GM19397 (cell line): ENCODE measurements around the gene TMEM170B.
A peak's percentile ranks its signal among the peaks of the same experiment; 100 is the strongest.

ENCODE experiments used
- ATAC-seq: cut with Tn5 transposase; IDR thresholded peaks from one replicate; pipeline ENCODE4 v1.9.1; 2021; ENCODE audit warnings: mild to moderate bottlenecking, moderate library complexity; ENCODE audit not compliant: unreplicated experiment

The TMEM170B gene

DNA sequence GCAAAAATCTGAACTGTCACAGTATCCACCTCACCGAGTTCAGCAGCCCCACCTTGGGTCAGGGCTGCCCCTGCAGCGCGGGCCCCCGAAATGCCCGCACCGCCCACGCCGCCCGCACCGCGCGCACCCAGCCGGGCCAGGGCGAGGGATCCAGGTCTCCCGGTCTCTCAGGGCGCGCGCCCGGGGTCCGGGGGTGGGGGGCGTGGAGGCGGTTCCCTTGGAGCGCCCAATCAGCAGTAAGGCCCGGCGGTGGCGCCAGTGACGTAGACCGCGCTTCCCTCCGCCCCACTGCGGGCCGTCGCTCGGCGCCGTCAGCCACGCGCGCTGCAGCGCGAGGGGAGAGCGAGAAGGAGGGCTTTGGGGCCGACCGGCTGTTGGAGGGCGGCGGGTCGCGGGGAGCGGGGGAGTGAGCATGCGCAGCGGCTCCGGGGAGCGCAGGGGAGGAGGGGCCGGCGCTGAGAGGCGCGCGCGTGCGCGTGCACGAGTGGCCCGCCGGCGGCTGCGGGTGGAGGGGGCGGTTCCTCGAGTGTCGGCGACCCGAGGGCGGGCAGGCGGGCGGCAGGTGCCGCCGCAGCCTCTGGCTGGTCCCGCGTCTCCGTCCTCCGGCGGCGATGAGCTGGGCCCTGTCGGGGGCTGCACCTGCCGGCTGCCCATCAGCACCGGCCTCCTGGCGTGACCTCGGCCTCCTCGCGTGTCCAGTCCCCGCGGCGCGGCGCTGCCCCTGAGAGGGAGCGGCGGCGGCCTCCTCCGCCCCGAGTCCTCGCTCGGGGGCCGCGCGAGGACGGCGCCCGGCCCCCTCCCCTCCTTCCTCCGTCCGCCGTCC lies at the start of gene TMEM170B:
Gene TMEM170B, plus strand, starts transcription at position 521 of the 823 bp plus-strand sequence. CDS start 529 bp downstream, outside the sequence.
- ATAC-seq, result peak; percentile 94

GRCh38 chr6:11490996-11491395 lies 46.6 kb upstream of the TMEM170B start:
- ATAC-seq, result no peak

DNA sequence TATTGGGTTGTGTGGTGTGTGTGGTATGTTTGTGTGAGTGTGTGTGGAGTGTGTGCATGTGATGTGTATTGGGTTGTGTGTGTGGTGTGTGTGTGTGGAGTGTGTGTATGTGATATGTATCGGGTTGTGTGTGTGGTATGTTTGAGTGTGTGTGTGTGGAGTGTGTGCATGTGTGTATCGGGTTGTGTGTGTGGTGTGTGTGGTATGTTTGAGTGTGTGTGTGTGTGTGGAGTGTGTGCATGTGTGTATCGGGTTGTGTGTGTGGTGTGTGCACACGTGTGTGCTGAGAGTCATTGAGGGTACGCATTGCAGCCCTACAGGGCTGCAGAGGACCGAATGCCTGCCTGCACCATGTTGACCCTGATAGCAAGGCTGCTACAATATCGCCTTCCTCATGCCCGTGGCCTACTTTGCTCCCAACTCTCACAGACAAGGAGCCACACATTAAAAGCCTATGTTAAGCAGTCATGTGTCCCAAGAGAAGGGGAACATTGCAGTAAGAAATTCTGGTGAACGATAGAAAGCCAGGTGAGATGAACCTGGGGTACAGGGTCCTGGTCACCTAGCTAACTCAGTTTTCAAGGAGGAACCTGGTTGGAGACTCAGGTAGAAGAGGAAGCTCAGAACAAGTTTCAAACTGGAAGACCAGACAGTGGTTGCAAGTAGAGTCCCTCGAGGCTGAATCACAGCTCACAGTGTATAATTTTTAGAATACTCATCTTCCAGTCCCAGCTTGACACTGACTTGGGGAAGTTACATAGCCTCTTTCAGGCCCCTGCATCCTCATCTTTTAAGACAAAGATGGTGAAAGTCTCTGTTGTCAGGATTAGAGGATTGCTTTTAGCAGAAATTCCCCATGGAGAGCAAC lies 45.7 kb upstream of the TMEM170B start:
- no peak for ATAC-seq

DNA sequence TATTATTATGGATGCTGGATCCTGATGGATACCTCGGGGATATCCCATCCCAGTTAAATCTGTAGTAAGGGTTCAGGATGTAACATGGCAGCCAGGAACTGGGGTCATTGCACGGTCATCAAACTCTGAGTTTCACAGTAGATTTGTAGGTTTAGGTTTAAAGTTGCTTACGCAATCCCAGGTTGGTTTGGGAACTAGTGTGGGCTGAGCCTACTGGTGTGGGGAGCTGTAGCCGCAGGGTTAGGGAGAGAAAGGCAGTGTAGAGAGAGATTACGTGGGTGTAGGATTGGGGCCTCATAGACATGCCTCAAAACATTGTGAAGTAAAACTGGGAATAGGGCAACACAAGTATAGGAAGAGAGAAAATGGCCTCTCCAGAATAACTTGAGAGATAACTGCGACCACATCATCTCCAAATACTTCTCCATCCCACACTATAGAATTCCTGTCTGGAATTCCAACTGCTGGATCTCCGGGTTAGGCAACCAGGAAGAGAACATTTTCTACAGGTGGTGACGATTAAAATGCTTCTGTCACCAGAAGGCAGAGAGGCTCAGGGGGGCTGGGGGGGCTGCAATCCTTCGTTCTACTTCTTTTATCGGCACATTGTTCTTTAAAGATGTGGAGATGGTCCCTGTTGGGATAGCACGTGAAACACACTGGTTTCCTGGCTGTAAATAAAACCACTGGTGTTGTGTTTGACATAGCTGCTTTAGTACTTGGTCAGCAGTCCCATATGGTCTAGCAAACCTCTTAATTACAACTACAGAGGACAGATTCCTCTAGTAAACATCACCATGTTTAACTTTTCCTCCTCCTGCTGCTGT lies 44.9 kb upstream of the TMEM170B start:
- ATAC-seq, result no peak

GRCh38 chr6:11493974-11494373 lies 43.6 kb upstream of the TMEM170B start:
- no peak for ATAC-seq

- ATAC-seq, result no peak
Observed at GRCh38 chr6:11494786-11495564, 42.6 kb upstream of the TMEM170B start.

- no peak for ATAC-seq
Observed at GRCh38 chr6:11495565-11496145, 41.9 kb upstream of the TMEM170B start.

- ATAC-seq, result no peak
Observed at GRCh38 chr6:11496152-11497060, 41.1 kb upstream of the TMEM170B start.

DNA sequence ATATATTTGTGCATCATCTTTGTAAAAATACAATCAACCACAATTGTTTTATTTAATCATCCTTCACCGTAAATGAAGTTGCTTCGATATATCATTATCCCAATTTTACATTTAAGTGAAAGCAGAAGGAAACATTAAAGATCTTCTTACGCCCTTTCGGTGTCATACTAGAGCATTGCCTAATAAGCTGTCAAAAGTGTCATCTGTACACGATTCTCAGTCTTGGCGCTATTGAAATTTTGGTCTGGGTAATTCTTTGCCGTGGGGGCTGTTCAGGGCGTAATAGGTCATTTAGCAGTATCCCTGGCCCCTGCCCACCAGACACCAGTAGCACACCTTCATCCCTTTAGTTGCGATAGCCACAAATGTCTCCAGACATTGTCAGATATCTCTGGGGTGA lies 40.4 kb upstream of the TMEM170B start:
- no peak for ATAC-seq

DNA sequence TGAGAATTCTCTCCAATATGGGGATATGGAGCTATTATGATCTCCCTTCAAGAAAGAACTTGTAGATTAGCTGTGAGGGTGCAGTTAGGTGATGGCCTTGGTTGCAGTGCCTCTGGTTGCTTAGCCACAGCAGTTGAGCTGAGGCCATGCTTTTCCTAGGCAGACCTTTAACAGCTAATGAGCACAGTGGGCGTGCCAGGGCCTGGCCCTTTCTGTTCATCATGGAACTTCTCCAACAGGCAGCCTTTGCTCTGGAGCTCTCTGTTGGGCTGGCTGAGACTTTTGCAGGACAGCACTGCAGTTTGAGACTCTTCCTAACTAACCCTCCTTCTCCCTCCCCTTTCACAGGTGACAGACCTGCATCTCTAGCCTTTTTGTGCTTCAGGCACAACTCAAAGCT lies 39.7 kb upstream of the TMEM170B start:
- ATAC-seq, result no peak

DNA sequence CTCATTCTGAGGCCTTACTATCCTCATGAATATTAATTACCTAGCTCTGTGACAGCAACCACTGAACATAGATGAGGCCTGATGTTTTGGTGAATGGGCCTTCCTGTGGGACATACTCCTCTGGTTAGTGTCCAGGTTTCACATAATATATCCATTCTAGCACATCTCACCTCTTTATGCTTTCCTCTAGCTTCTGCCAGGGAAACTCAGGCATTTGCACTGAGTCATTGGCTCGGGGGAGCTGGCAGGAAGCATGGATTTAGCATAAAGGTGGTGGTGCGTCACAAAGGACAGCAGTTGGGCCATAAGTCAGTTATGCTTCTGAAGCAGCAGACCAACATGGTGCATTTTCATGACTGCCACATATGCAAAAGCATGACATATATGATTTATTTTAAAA lies 37.5 kb upstream of the TMEM170B start:
- no peak for ATAC-seq

GRCh38 chr6:11509471-11509870 lies 28.1 kb upstream of the TMEM170B start:
- ATAC-seq, result no peak

DNA sequence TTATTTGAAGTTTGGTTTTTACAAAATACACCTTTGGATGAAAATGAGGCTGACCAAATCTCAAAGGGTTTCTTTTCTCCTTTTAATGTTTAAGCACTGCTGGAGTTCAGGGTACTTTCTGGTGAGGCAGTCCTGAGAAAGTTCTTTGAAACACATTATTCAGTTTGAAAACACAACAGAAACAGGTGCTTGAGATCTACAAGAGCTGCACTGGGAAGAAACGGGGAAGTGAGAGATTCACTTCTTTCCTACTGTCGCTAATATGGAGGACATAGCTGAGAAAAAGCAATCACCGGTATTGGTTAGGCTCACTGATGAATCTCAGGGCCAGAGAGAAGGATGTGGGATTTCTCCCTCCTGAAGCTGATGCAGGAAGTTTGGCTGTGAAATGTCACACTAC lies 22.9 kb upstream of the TMEM170B start:
- ATAC-seq, result peak; percentile 74

GRCh38 chr6:11515763-11516162 lies 21.8 kb upstream of the TMEM170B start:
- ATAC-seq, result no peak

- no peak for ATAC-seq
Observed at GRCh38 chr6:11522812-11523605, 14.5 kb upstream of the TMEM170B start.

DNA sequence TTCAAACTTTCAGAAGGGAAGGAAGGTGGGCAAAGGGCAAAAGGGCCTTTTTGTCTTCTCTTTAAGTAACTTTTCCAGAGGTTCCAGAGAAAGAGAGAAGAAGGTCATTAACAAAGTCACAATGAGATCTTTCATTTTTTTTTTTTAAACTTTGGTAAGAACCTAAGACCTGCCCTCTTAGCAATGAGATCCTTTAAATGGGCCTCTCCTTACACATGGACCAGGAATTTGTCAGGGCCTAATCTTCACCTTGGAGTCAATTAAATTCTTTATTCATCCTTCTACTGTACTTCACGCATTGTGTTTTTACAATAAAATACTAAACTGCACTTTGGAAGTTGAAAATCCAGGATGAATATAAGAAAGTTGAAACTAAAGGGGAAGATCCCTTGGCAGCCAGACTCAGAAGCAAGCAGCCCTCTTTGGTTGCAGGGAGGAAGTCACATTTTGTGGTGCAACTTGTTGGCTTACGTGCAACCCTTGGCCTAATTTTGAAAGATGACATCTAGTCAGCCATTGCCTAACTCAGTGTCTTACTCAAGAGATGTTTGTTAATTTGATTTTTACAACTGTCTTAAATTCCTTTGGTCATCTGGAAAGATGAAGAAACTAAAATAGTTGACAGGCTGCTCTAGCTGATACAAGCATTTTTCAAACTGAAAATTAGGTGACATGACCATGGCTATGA lies 11.9 kb upstream of the TMEM170B start:
- ATAC-seq, result no peak

DNA sequence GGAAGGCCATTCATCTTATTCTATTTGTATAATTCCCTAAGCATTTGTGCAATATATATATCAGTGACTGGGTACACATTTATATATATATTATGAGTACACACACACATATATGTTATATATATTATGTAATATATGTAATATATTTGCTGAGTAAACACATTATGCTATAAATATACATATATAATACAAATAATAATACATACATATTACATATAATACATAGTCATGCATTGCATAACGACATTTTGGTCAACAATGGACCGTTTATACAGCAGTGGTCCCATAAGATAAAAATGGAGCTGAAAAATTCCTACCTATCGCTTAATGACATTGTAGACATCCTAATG lies 11.4 kb upstream of the TMEM170B start:
- no peak for ATAC-seq
